Germinal center (tissue), 1 donor: ENCODE data around the gene LKAAEAR1.

ENCODE experiments used
- DNase-seq: peaks from one replicate; pipeline ENCODE4 v3.0.0; 2012; ENCODE audit warnings: mixed read lengths, low spot score

LKAAEAR1 gene

DNA sequence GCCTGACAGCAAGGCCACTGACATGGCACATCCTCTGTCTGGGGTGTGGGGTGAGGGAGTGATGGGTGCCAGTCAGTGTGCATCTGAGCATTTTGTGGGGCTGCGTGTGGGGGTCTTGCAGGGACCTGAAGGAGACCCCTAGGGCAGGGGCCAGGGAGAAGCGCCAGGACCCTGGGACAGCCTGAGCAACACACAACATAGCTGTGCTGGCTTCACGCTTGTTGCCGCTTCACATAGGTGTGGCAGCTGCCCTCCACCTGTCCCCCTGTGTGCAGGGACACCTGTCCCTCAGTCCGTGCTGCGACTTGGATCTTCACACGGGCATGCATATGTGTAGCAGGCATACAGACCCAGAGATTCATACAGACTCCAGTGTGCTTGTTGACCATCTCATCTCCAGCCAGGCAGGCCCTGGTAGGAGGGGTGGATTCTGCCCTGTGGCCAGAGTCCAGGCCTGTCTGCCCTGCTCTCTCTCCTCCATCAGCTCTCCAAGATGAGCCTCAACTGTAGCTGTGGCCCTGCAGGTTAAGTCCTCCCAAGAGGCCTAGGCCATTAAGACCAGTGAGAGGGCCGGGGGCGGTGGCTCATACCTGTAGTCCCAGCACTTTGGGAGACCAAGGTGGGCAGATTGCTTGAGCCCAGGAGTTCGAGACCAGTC is 26.3 kb upstream of the LKAAEAR1 start:
- DNase-seq, result no peak

DNA sequence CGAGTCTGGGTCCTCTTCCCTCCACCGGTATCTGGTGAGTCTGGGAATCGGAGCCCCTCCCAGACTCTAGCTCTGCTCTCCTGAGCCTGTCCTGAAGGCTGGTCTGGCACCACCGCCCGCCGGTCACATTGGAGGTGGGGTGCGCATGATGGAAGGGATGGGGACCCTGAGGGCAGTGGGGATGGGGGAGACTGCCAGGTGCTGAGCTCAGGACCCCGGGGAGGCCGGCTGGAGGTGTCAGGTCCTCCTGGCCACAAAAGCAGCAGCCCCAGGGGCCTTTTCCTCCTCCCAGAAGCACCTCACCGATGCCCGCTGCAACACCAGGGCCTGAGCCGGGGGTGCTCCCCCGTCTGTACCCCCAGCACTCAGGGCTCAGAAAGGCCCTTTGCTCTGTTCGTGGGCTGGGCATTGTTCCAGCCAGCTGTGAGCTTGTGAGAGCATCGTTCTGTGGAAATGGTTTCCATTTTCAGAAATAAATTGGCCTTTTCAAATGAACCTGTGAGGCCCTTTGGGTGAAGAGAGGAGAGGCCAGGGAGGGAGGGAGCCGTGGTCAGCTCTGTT is 25.7 kb upstream of the LKAAEAR1 start:
- DNase-seq, result no peak

DNA sequence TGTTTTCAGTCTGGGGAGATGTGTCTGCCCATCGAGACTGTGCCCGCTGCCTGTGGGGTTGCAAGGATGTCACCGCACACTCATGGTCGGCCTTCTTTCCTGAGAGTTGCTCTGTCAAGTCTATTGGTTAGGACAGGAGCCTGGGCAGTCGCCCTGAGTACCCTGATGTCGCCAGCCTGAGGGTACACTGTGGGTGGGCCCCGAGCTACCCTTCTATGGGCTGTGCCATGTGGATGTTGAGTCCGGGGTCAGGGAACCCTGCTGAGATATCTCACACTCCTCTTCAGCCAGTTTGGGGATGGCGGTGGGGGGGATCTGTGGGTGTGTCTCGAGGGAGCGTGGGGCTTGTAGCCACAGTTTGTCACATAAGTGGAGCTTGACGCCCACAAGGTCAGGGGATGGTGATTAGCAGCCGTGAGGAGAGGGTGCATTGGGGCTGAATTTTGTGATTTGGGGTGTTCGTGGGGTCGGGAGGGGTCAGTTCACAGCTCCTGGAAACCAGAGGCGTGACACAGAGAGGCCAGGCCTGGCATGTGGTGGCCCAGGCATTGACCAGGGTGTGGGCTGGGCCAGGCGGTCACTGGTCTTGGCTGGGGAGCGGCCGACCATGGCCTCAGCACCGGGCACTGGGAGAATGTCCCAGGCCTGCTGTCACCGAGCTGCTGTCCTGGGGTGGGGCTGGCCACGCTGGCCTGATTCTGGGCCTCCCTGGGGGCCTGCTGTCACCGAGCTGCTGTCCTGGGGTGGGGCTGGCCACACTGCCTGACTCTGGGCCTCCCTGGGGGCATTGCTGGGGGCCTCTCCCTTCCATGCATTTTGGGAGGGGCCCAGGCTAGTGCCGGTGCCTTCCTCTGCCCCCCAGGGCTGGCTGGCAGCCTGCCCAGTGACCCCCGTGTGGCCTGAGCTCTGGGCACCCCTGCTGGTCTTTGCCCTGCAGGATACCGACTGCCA is 24.8 kb upstream of the LKAAEAR1 start:
- no peak for DNase-seq

DNA sequence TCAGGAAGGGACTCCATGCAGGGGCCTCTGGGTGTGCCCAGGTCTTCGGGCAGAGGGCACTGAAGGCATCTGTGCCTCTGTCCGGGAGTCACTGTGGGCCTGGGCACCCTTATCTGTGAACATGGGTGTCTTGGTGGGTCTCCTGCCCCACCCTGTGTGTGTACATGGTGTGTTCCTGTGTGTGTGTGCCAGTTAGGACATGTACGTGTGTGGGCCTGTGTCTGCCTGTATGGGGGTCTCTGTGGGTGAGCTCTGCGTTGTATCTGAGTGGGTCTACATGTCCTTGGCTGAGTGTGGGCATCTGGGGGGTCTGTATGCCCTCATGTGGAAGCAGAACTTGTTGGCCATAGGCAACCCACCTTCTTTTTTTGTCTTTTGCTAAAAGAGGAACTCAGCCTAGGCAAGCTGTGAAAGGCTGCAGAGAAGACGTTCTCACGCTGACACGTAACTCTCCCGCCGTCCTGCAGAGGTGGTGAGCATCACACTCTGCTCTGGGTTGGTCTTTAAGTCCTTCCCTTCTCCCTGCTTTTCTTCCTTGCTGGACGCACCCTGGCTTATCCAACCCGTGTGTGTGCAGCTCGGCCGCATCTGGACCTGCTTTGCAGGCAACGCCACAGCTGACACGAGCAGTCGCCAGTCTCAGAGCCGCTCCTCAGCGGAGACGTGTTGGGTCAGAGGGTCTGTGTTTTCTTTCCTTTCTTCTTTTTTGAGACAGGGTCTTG is 23.7 kb upstream of the LKAAEAR1 start:
- DNase-seq, result peak; percentile 50

DNA sequence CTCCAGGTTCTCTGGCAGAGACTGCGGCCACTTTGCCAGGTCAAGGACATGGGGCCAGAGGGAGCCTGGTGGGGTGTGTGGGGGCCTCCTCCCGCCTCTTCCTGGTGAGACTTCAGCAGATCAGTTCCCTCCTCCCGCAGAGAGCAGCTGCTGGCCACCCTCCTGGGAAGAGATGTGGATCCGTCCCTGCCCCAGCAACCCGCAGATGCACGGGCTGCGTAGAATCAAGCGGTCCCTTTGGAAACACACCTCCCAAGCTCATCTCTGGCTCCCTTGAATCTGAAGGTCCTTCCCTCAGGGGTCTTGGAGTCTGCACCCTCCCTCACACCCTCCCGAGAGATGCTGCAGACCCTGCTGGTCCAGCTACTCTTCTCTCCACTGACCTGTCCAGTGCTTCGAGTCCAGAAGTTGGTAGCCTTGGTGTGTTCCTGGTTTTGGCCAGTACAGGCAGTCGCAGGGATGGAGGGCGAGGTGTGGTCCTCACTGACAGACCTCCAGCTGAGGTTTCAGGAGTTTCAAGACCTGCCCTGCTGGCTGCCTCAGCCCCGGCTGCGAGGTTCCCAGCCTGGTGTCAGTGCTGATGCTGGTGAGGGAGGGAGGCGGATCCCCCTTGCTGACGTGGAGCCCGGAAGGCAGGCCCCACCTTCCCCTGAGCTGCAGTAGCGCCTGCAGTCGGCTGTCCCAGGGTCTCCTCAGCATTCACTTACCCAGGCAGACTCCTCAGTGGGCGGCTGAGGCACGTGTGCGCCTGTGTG is 23.0 kb upstream of the LKAAEAR1 start, which contains the start of gene NPBWR2:
Gene NPBWR2 (minus strand): TSS at position 585 of the 755 bp plus-strand sequence. CDS start 734 bp downstream, outside the sequence.
- peak; percentile 62 for DNase-seq

DNA sequence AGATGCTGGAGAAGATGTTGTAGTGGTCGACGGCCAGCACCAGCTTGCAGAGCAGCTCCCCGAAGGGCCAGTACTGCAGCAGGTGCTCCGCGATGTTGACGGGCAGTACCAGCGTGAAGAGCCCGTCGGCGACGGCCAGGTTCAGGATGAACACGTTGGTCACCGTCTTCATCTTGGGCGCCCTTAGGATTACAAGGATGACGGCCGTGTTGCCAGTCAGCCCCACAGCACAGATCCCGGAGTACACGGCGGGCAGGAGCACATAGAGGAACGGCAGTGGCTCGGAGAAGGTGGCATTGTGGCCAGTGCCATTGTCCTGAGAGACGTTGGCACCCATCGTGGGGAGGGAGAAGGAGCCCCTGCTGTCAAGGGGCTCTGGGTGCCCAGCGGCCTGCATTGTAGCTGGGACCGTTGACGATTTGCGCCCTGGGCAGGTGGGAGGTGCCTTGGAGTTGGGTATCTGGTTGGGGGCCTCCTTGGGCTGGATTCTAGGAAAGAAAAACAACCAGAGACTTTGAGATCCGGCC is 22.3 kb upstream of the LKAAEAR1 start:
- DNase-seq, result no peak

DNA sequence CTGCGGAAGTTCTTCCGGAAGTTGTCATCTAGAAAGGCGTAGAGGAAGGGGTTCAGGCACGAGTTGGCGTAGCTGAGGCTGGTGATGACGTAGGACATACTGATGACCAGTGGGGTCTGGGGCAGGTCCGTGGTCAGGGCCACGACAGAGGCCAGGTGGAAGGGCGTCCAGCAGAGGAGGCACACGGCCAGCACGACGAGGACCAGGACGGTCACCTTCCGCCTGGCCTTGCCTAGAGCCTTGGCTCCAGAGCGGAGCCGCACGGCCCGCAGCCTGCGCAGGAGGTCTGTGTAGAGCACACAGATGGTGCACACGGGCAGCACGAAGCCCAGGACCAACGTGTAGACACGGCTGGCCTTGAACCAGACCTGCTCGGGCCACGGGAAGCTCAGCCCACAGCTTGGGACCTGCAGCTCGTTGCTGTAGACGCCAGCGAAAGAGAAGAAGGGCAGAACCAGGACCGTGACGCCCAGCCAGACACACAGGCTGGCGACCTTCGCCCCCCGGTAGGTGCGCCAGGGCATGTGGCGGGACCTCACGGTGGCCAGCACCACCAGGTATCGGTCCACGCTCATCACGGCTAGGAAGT is 21.7 kb upstream of the LKAAEAR1 start:
- DNase-seq, result no peak

DNA sequence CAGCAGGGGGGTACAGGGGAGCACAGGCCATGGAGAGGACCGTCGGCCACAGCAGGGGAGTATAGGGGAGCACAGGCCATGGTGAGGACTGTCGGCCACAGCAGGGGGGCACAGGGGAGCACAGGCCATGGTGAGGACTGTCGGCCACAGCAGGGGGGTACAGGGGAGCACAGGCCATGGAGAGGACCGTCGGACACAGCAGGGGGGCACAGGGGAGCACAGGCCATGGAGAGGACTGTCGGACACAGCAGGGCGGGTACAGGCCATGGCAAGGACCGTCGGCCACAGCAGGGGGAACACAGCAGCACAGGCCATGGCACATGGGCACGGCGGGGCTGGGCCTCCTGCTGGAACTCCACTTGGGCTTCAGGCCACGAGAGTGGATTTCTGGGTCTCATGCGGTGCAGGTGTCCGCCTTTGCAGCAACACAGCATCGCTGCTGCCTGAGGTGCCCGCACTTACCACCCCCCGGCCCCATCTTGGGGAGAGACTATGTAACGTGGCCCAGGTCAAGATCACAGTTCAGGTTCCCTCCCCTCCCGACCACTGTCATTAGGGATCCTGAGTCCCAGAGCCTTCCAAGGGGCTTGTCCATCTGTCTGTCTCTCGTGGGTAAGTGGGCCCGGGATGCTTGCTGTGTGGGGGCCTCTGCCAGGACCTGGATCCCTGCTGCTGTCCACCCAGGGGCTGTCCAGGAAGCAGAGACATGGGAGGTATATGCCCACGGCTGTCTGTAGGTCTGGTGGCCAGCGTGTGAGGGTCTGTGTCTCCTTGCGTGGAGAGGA is 20.7 kb upstream of the LKAAEAR1 start:
- no peak for DNase-seq

DNA sequence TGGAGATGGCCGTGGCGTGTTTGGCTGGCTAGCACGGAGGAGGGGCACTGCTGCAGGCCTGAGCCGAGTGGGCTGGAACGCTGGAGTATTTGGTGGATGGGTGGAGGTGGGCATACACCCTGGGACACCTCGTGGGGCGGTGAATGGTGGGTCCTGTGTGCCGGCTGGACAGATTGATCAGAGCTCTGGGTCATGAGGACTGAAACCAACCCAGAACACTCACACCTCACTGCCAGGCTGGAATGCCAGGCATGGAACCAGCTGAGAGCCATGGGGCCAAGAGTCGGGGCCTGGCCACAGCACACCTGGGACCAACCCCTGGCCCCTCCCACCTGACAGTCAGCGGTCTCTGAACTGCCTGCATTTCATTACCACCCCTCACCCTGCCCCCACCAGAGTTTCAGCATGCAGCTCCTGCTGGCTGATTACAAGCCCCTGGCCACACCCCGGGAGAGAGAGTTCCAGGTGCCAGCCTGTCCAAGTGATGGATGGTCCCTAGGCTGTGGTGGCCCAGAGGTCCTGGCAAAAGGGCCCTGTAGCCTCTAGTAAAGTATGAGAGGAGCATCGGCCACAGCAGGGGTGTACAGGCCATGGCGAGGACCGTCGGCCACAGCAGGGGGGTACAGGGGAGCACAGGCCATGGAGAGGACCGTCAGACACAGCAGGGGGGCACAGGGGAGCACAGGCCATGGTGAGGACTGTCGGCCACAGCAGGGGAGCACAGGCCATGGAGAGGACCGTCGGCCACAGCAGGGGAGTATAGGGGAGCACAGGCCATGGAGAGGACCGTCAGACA is 19.9 kb upstream of the LKAAEAR1 start:
- no peak for DNase-seq

DNA sequence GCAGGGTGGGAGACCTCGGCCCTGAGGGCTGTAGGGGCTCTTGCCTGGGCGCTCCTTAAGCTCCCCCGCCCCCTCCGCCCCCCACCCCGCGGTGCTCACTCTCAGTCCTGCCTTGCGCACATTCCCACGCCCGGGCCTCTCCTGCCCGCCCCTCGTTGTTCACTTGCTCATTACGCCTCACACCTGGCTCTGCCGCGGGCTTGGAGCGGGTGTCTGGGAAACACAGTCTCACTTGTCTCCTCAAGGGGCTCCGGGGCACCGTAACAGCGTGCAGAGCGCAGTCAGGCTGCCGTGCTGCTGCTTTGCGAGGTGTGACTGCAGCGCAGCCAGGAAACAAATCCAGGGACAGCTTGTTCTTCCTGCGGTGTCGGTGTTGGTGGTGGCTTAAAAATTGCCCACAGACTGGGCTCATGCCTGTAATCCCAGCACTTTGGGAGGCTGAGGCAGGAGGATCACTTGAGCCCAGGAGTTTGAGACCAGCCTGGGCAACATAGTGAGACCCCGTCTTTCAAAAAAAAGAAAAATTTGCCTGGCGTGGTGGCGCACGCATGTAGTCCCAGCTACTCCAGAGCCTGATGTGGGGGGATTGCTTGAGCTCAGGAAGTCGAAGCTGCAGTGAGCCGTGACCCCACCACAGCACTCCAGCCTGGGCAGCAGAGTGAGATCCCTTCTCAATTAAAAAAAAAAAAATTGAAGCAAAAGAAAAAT is 18.6 kb upstream of the LKAAEAR1 start:
- DNase-seq, result peak; percentile 24

DNA sequence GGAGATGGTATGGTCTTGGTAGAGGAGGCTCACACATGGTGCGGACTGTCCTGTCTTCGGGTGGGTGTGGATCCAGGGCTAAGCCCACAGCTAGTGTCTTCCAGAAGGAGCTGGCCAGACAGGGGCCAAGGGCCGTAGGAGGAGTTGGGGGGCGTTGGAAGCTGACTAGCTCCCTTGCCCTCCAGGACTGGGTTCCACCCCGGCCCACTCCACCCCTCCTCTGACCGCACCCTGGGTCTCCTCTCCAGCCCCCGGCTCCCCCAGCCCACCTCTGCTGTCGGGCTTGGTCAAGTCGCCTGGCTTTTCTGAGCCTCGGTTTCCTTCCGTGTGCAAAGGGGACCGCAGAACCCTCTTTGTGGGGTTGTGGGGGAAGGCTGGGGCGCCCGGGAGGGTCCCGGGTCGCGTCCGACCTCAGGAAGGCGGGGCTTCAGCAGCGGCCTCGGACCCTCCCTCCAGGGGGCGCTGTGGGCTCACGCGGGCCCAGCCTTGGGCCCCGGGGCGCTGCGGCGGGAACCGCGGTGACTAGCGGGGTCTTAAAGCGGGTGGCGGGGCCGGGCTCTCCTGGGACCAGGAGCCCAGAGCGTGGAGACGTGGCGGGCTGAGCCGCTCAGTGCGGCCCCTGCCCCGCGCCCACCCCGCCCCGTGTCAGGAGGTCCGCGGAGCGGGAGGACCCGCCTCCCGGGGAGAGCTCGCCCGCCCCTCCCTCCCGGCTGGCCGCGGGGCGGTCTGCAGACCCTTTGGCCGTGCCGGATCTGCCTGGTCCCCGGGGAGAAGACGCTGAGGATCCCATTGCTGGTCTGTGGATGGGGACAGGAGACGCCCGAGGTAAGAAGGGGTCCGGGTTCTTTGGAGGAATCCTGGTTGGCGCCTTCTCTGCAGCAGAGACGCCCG is 17.8 kb upstream of the LKAAEAR1 start:
- DNase-seq, result peak; percentile 81

DNA sequence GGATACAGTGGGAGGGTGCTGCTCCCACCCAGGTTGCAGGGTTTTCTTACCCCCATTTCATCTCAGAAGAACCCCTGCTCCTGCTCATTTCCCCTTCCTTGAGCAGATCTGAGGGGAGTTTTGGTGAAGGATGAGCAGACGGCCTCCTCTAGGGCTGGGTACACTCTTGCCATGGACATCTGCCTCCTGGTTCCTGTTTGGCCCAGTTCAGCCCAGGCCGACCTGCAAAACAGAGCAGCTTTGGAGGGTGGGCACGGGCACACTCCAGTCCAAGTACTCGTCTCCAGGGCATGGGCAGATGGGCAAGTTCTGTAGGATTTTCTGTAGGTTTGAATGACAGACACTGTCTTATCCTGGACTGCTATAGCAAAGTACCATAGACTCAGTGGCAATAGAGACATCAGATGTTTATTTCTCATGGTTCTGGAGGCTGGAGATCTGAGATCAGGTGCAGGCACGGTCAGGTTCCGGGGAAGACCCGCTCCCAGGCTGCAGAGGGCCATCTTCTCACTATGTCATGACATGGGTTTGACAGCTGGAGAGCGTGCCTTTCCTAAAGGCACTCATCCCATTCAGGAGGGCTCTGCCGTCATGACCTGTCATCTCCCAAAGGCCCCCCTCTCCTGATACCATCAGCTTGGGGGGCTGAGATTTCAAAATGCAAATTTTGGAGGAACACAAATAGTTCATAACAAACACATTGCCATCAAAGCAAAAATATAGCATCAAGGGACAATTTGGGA is 16.9 kb upstream of the LKAAEAR1 start:
- DNase-seq, result no peak

DNA sequence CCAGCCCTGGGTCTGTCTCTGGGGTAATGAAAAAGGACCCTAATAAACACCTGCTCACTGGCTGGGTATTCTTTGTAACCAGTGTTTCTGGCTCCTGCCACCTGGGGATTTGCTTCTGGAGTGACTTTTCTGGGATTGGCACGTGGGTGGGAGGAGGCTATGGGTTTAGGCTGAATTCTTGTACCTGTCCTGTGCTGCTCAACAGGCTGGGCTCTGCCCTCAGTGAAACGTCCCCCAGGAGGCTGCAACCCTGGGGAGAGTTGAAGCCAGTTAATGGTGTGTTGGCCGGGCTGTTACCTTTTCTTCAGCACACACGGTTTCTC is 16.3 kb upstream of the LKAAEAR1 start:
- DNase-seq, result no peak

DNA sequence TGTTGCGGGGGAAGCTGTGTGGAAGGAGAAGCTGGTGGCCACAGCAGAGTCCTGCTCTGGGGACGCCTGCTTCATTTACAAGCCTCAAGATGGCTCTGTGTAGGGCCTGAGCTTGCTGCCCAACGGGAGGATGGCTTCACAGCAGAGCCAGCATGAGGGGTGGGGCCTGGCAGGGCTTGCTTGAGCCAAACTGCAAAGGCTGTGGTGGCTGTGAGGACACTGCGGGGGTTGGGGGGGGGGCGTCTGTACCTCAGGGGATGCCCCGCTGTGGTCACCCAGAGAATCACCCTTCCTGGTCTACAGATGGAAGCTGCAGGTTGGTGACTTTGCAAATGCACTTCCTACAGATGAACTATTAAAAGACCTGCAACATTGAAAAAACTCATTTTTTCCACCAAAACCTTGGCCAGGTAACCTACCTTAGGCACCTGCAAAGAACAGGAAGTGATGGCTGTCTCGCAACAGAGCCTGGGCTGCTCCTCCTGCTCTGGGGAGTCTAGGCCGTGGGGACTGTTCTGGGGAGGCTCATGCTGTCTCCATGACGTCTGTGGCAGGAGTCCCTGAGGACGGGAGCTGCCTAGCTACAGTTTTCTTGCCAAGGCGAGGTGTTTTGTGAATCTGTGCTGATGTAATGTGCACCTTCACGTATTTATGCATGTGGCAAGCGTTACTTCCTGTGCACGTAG is 15.8 kb upstream of the LKAAEAR1 start:
- peak; percentile 89 for DNase-seq

DNA sequence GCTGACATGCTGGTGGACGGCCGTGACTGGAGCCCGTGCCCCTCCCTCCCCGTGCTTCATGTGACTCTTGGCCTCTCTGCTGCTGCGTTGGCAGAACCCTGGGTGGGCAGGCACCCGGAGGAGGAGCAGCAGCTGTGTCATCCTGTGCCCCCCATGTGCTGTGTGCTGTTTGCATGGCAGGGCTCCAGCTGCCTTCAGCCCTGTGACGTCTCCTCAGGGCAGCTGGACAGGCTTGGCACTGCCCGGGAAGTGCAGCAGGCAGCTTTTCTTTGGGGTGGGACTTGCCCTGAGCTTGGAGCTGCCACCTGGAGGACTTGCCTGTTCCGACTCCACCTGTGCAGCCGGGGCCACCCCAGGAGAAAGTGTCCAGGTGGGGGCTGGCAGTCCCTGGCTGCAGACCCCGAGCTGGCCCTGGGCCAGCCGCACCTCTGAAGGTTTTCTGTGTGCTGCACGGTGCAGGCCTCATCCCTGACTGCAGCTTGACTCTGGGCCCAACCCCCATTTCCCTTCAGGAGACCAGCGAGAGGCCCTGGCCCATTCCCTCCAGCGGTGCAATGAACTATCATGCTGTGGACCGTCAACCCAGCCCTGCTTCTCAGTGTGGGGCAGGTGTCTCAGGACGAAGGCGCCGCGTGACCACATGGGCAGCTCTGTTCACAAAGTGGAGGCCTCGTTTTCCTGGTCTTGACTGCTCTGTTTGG is 15.0 kb upstream of the LKAAEAR1 start:
- no peak for DNase-seq
